Activated T-cell treated with anti-CD3 and anti-CD28 coated beads, Interleukin-2, amount 50 U/mL, for 72 hours (primary cell): ENCODE measurements around the gene PAQR4. TPM values are rescaled to one million over a fixed set of nuclear protein-coding genes. Genes with fewer than 3 reads are reported as not detected.

Experiments used
- ATAC-seq, 2 donors: fragments of 150-1000 bp; cut with Tn5 transposase; replicated peaks in 1 of 2; 2 replicates each; pipeline ENCODE4 v1.10.0; 2021; ENCODE audit warnings: moderate library complexity in 2 of 2, mild to moderate bottlenecking in 1 of 2
- DNase-seq, 2 donors: peaks; one replicate each; pipeline ENCODE4 v3.0.0; 2021 to 2022; ENCODE audit warnings: mixed read lengths in 1 of 2
- H3K27ac Mint-ChIP-seq: one replicate; pipeline ENCODE4 v1.8.0; 2022; ENCODE audit warnings: mild to moderate bottlenecking, moderate library complexity, mixed read lengths
- H3K27me3 Mint-ChIP-seq: one replicate; pipeline ENCODE4 v1.8.0; 2022; ENCODE audit warnings: low read depth, mixed read lengths
- H3K36me3 Mint-ChIP-seq, 2 donors: one replicate each; pipeline ENCODE4 v1.8.0; 2022; ENCODE audit warnings: mixed read lengths in 2 of 2, mild to moderate bottlenecking in 1 of 2; ENCODE audit not compliant: insufficient read depth in 2 of 2
- H3K4me1 Mint-ChIP-seq: one replicate; pipeline ENCODE4 v1.8.0; 2022; ENCODE audit warnings: low read depth, mixed read lengths
- H3K4me3 Mint-ChIP-seq, 2 donors: one replicate each; pipeline ENCODE4 v1.8.0; 2022; ENCODE audit warnings: mild to moderate bottlenecking in 2 of 2, mixed read lengths in 2 of 2, moderate library complexity in 2 of 2
- H3K9me3 Mint-ChIP-seq, 2 donors: one replicate each; pipeline ENCODE4 v1.8.0; 2022; ENCODE audit warnings: mixed read lengths in 2 of 2
- total RNA-seq, 2 donors: library from RNA; stranded (reverse); gene quantifications; one replicate each; pipeline ENCODE4 v1.2.3, GENCODE V29; 2022

The PAQR4 gene
- total RNA-seq, 2 donors from 2014 or later: 31.9 to 40.0 TPM

GRCh38 chr16:2999929-3000328 is 30.8 kb downstream of the PAQR4 start:
- no peaks in the 10 kb centered on the region for H3K36me3 Mint-ChIP-seq
- ATAC-seq (no peak), DNase-seq (no peak)
- H3K9me3 Mint-ChIP-seq: no peaks in the 10 kb centered on the region
- no peak overlapping the region for H3K27ac Mint-ChIP-seq
- no peak overlapping the region for H3K4me3 Mint-ChIP-seq
- no peaks in the 10 kb centered on the region for H3K27me3 Mint-ChIP-seq
- no peaks in the 10 kb centered on the region for H3K4me1 Mint-ChIP-seq

GRCh38 chr16:3000540-3000939 is 31.4 kb downstream of the PAQR4 start:
- DNase-seq: no peak
- Mint-ChIP-seq H3K27ac (no peak overlapping the region), H3K36me3 (no peaks in the 10 kb centered on the region), H3K9me3 (no peaks in the 10 kb centered on the region), H3K4me3 (no peak overlapping the region), H3K4me1 (no peaks in the 10 kb centered on the region), H3K27me3 (no peaks in the 10 kb centered on the region)
- no peak for ATAC-seq

GRCh38 chr16:3001316-3001715 is 32.2 kb downstream of the PAQR4 start:
- H3K27ac Mint-ChIP-seq: no peak overlapping the region
- no peak for DNase-seq
- H3K4me1 Mint-ChIP-seq: no peaks in the 10 kb centered on the region
- ATAC-seq: no peak
- H3K27me3 Mint-ChIP-seq: no peaks in the 10 kb centered on the region
- no peaks in the 10 kb centered on the region for H3K36me3 Mint-ChIP-seq
- no peaks in the 10 kb centered on the region for H3K9me3 Mint-ChIP-seq
- H3K4me3 Mint-ChIP-seq: no peak overlapping the region

- peak; percentile 97 to 99 for DNase-seq
- Mint-ChIP-seq H3K27me3 (peaks cover 8% of the 10 kb centered on the region), H3K4me3 (peak overlapping the region; percentile 64 to 79), H3K9me3 (no peaks in the 10 kb centered on the region), H3K36me3 (no peaks in the 10 kb centered on the region), H3K4me1 (peaks cover 20% of the 10 kb centered on the region), H3K27ac (no peak overlapping the region)
- ATAC-seq: peak; percentile 99
Measured at GRCh38 chr16:3003582-3004270, 34.6 kb downstream of the PAQR4 start.

- DNase-seq: peak; percentile 36 to 38
- no peaks in the 10 kb centered on the region for H3K36me3 Mint-ChIP-seq
- no peaks in the 10 kb centered on the region for H3K9me3 Mint-ChIP-seq
- peaks cover 21% of the 10 kb centered on the region for H3K4me1 Mint-ChIP-seq
- H3K27ac Mint-ChIP-seq: no peak overlapping the region
- ATAC-seq: peak; percentile 23 to 30
- H3K27me3 Mint-ChIP-seq: peaks cover 8% of the 10 kb centered on the region
- H3K4me3 Mint-ChIP-seq: peak overlapping the region; percentile 59 to 78
Measured at GRCh38 chr16:3004319-3004718, 35.2 kb downstream of the PAQR4 start.

GRCh38 chr16:3004781-3005284 is 35.7 kb downstream of the PAQR4 start:
- H3K27me3 Mint-ChIP-seq: peaks cover 8% of the 10 kb centered on the region
- H3K36me3 Mint-ChIP-seq: no peaks in the 10 kb centered on the region
- no peak overlapping the region for H3K27ac Mint-ChIP-seq
- peaks cover 21% of the 10 kb centered on the region for H3K4me1 Mint-ChIP-seq
- no peaks in the 10 kb centered on the region for H3K9me3 Mint-ChIP-seq
- DNase-seq (peak in 1 of 2 donors; percentile 19), ATAC-seq (no peak)
- peak overlapping the region; percentile 59 to 78 for H3K4me3 Mint-ChIP-seq

- Mint-ChIP-seq H3K4me1 (peaks cover 21% of the 10 kb centered on the region), H3K36me3 (no peaks in the 10 kb centered on the region), H3K27ac (no peak overlapping the region), H3K9me3 (no peaks in the 10 kb centered on the region), H3K27me3 (peaks cover 8% of the 10 kb centered on the region), H3K4me3 (no peak overlapping the region)
- no peak for DNase-seq
- no peak for ATAC-seq
Measured at GRCh38 chr16:3007059-3007956, 38.2 kb downstream of the PAQR4 start.

GRCh38 chr16:3007957-3008689 is 39.0 kb downstream of the PAQR4 start:
- no peaks in the 10 kb centered on the region for H3K36me3 Mint-ChIP-seq
- peak overlapping the region; percentile 8 to 57 for H3K4me3 Mint-ChIP-seq
- ATAC-seq (no peak), DNase-seq (no peak)
- no peaks in the 10 kb centered on the region for H3K9me3 Mint-ChIP-seq
- no peak overlapping the region for H3K27ac Mint-ChIP-seq
- peaks cover 21% of the 10 kb centered on the region for H3K4me1 Mint-ChIP-seq
- peaks cover 8% of the 10 kb centered on the region for H3K27me3 Mint-ChIP-seq

GRCh38 chr16:3008690-3009037 is 39.5 kb downstream of the PAQR4 start:
- Mint-ChIP-seq H3K9me3 (no peaks in the 10 kb centered on the region), H3K27ac (no peak overlapping the region), H3K36me3 (no peaks in the 10 kb centered on the region), H3K4me3 (peak overlapping the region in 1 of 2 donors; percentile 57), H3K27me3 (peaks cover 8% of the 10 kb centered on the region), H3K4me1 (peaks cover 21% of the 10 kb centered on the region)
- ATAC-seq (no peak), DNase-seq (no peak)

- H3K4me3 Mint-ChIP-seq: no peak overlapping the region
- ATAC-seq: no peak
- H3K27me3 Mint-ChIP-seq: peaks cover 8% of the 10 kb centered on the region
- H3K9me3 Mint-ChIP-seq: no peaks in the 10 kb centered on the region
- H3K4me1 Mint-ChIP-seq: peaks cover 21% of the 10 kb centered on the region
- H3K27ac Mint-ChIP-seq: no peak overlapping the region
- H3K36me3 Mint-ChIP-seq: no peaks in the 10 kb centered on the region
- DNase-seq: no peak
Measured at GRCh38 chr16:3009568-3010390, 40.6 kb downstream of the PAQR4 start.

GRCh38 chr16:3010510-3010909 is 41.4 kb downstream of the PAQR4 start:
- peaks cover 21% of the 10 kb centered on the region for H3K4me1 Mint-ChIP-seq

GRCh38 chr16:3012246-3012645 is 43.1 kb downstream of the PAQR4 start:
- no peaks in the 10 kb centered on the region for H3K9me3 Mint-ChIP-seq

More at GRCh38 chr16:3010510-3010909, 41.4 kb downstream of the PAQR4 start:
- Mint-ChIP-seq H3K4me3 (no peak overlapping the region), H3K27ac (no peak overlapping the region), H3K36me3 (no peaks in the 10 kb centered on the region), H3K27me3 (peaks cover 8% of the 10 kb centered on the region), H3K9me3 (no peaks in the 10 kb centered on the region)
- DNase-seq: no peak
- no peak for ATAC-seq

More at GRCh38 chr16:3012246-3012645, 43.1 kb downstream of the PAQR4 start:
- DNase-seq (no peak), ATAC-seq (no peak)
- Mint-ChIP-seq H3K4me3 (no peak overlapping the region), H3K27ac (no peak overlapping the region), H3K4me1 (peaks cover 16% of the 10 kb centered on the region), H3K27me3 (peaks cover under 1% of the 10 kb centered on the region), H3K36me3 (no peaks in the 10 kb centered on the region)
